Kidney epithelial cell (primary cell): Measurements from ENCODE around the gene TFPT. TPM values are rescaled to one million over a fixed set of nuclear protein-coding genes. Genes with fewer than 3 reads are reported as not detected.

ENCODE experiments used
- DNase-seq: peaks from one replicate; pipeline ENCODE4 v3.0.0-alpha.2; 2010; ENCODE audit warnings: low read depth
- H3K27me3 ChIP-seq: 2 replicates; pipeline ENCODE4 v1.6.0; 2011; ENCODE audit warnings: low read length; ENCODE audit not compliant: control insufficient read depth, insufficient read depth
- H3K36me3 ChIP-seq: 2 replicates; pipeline ENCODE4 v1.5.1; 2011; ENCODE audit warnings: low read length; ENCODE audit not compliant: control insufficient read depth, insufficient read depth
- H3K4me3 ChIP-seq: 2 replicates; pipeline ENCODE4 v1.5.1; 2011; ENCODE audit warnings: low read depth, mild to moderate bottlenecking, control low read depth, low read length
- total RNA-seq: library from RNA; depleted of rRNA; stranded (reverse); fragments of >200 nt; gene quantifications from 2 replicates; pipeline ENCODE4 v1.2.3, GENCODE V29; 2015
- TF ChIP-seq, protein P1 (sequence below): IDR thresholded peaks from 2 replicates; pipeline ENCODE4 v1.5.1; 2011; ENCODE audit warnings: mild to moderate bottlenecking, moderate library complexity, low read length, control low read depth, inconsistent platforms; ENCODE audit not compliant: insufficient read depth, poor library complexity, severe bottlenecking

The TFPT gene, protein sequence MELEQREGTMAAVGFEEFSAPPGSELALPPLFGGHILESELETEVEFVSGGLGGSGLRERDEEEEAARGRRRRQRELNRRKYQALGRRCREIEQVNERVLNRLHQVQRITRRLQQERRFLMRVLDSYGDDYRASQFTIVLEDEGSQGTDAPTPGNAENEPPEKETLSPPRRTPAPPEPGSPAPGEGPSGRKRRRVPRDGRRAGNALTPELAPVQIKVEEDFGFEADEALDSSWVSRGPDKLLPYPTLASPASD
- 28.2 and 31.0 TPM in 2 replicates for total RNA-seq

DNA sequence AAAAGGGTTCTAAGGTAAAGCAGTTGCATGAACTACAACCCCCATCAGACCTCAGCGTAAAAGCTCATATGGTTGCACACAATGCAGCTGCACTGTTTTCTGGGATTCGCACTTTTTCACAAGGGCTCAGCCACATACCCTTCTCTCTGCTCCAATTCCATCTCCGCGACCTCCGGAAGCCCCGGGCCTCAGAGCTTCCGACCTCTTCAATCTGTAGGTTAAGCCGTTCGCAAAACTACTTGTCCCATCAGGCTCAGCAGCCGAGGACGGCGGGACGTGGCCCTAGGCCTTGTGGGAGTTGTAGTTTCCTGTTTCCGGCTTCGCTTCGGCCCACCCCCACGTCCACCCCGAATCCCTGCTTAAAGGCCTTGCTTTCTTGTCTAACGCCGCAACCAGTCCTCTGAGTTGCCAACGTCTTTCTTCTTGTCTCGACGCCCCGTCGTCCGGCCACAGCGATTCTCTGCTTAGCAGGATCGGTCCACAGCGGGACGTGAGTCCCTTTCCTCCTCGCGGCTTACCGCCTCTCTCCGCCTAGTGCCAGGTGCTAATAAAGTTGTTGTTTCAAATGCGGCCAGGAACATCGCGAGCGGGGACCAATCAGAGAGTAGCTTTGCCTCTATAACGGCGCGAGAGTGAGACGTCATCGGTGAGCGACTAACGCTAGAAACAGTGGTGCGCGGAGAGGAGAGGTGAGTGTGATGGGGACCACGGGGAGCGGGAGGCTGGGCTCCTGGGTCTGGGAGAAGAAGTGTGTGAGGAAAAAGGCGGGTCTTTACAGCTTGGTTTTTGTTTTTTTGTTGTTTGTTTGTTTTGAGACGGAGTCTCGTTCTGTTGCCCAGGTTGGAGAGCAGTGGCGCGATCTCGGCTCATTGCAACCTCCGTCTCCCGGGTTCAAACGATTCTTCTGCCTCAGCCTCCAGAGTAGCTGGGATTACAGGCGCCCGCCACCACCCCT lies at the start of gene TFPT, which contains the start of gene PRPF31:
Gene TFPT, minus strand, starts transcription at position 549 of the 955 bp plus-strand sequence. Its CDS starts 388 bp downstream, at position 161.
Gene PRPF31, plus strand, starts transcription at position 646 of the 955 bp plus-strand sequence. CDS start 2,525 bp downstream, outside the sequence.
- peak; percentile 83 for DNase-seq
- H3K4me3 ChIP-seq: peak within 1 kb of the TSS; percentile 66
- TF ChIP-seq, protein P1, sequence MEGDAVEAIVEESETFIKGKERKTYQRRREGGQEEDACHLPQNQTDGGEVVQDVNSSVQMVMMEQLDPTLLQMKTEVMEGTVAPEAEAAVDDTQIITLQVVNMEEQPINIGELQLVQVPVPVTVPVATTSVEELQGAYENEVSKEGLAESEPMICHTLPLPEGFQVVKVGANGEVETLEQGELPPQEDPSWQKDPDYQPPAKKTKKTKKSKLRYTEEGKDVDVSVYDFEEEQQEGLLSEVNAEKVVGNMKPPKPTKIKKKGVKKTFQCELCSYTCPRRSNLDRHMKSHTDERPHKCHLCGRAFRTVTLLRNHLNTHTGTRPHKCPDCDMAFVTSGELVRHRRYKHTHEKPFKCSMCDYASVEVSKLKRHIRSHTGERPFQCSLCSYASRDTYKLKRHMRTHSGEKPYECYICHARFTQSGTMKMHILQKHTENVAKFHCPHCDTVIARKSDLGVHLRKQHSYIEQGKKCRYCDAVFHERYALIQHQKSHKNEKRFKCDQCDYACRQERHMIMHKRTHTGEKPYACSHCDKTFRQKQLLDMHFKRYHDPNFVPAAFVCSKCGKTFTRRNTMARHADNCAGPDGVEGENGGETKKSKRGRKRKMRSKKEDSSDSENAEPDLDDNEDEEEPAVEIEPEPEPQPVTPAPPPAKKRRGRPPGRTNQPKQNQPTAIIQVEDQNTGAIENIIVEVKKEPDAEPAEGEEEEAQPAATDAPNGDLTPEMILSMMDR: no peak
- H3K27me3 ChIP-seq: no peaks in the 10 kb centered on the region
- peaks cover 3% of the 10 kb centered on the region for H3K36me3 ChIP-seq

DNA sequence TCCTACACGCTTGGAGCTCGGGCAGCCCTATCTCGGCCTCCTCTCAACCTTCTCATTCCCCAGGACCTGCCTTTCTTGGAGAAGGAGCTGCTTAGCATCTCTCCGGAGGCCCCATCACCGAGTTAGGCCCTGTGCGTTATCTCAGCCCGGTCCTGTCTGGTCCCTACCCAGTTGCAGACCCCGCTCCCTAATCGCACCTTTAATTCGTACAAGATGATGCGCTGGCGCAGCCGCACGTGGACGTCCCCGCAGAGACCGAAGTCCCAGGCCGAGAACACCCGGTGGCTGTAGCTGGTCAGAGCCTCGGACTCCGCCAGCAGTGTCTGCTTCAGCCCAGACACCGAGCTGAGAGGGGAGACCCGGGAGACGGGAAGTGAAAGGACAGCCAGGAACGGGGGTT lies 49.8 kb upstream of the TFPT start:
- Histone ChIP-seq H3K27me3 (peaks cover 5% of the 10 kb centered on the region), H3K36me3 (no peaks in the 10 kb centered on the region), H3K4me3 (no peak overlapping the region)
- TF ChIP-seq, protein P1: no peak
- no peak for DNase-seq

DNA sequence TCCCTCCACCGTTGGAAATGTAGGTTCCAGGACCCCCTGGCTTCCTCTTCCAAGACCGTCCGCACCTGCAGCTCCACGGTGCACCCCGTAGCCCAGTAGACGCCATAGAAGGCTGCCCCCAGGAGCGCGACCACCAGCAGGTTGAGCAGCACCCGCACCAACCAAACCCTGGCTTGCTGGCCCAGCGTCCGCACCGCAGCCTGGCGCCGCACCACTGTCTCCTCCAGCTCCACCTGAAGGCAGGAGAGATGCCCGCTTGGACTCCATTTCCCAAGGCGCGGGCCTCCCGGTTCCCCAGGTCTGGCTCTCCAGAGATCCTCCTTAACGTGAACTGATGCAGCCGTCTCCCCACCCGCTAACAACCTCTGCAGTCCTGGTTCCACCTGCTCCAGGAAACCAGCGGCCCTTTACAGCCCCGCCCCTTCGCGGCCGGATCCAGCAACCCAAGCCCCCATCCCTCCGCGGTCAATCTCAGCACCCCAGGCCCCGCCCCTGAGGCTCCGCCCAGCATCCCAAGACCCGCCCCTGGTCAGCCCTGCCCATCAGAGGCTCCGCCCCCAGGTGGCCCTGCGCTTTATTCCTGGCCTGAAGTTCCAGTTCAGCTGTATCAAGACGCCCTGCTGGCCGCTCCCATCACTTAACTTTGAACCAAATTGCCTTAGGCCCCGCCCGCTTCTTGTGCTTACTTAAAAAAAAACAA lies 49.1 kb upstream of the TFPT start:
- Histone ChIP-seq H3K36me3 (no peaks in the 10 kb centered on the region), H3K27me3 (peaks cover 5% of the 10 kb centered on the region), H3K4me3 (no peak overlapping the region)
- TF ChIP-seq, protein P1: no peak
- DNase-seq: no peak

DNA sequence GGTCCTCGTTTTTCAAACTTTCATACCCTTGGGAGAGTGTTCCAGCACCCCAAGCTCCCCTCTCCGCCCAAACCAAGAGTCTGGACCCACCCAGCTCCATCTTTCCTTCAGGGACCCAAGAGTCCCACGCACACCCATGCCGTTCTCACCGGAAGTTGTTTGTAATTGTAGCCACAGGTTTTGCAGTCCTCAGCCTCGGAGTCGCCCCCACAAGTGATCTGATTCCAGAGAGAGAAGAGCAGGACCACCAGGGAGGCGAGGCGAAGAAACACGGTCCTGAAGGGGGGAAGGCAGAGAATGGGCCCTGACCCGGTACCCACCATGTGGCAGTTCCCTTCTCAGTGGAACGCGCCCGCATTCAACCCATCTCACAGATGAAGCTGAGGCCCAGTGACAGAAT lies 47.4 kb upstream of the TFPT start:
- no peak overlapping the region for H3K4me3 ChIP-seq
- peaks cover 5% of the 10 kb centered on the region for H3K27me3 ChIP-seq
- TF ChIP-seq, protein P1: no peak
- no peaks in the 10 kb centered on the region for H3K36me3 ChIP-seq
- no peak for DNase-seq

DNA sequence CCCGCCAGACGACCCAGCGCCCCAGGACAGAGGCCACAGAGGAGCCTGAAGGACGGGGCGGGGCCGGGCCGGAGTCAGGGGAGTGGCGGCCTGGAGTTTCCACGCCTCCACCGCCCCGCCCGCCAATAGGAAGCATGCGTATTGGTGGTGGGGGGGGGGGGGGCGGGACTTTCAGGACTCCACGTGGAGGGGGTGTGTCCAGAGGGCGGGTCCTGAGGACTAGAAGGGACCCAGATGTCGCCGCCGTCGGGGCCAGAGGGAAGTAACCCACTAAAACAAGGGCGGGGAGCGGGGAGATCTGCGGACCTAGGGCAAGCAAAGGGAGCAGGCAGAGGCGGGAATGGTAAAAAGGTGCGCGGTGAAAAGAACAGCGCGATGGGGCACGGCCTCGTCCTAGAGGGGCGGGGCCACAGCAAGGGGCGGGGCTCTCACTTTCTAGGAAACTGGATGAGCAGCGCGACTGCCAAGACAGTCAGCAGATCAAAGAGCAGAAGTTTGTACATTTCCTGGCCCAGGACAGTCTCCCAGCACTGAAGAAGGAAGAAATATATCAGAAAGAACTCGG lies 46.9 kb upstream of the TFPT start:
- DNase-seq: no peak

More for the DNA sequence above, 46.9 kb upstream of the TFPT start:
- Histone ChIP-seq H3K36me3 (no peaks in the 10 kb centered on the region), H3K27me3 (peaks cover 5% of the 10 kb centered on the region), H3K4me3 (peak overlapping the region; percentile 39)
- TF ChIP-seq, protein P1: no peak
